SJCRH30 (cell line): ENCODE results near the gene HTR2A. TPM values are rescaled to one million over a fixed set of nuclear protein-coding genes. Genes with fewer than 3 reads are reported as not detected.
A peak's percentile ranks its signal among the peaks of the same experiment; 100 is the strongest.

ENCODE experiments used
- DNase-seq, 2 experiments: peaks; one replicate each; pipeline ENCODE4 v3.0.0-alpha.2; 2015 to 2020
- H3K27ac ChIP-seq: fragments of 250-450 bp; sonication (Bioruptor Pico); 2 replicates; pipeline ENCODE4 v1.5.1; 2020; ENCODE audit warnings: mild to moderate bottlenecking, moderate library complexity
- H3K27me3 ChIP-seq: fragments of 250-450 bp; sonication (Bioruptor Pico); 2 replicates; pipeline ENCODE4 v1.5.1; 2020; ENCODE audit warnings: mild to moderate bottlenecking, moderate library complexity
- H3K36me3 ChIP-seq: fragments of 250-450 bp; sonication (Bioruptor Pico); 2 replicates; pipeline ENCODE4 v1.5.1; 2020; ENCODE audit warnings: mild to moderate bottlenecking, moderate library complexity
- H3K4me1 ChIP-seq: fragments of 250-450 bp; sonication (Bioruptor Pico); 2 replicates; pipeline ENCODE4 v1.5.1; 2020; ENCODE audit warnings: mild to moderate bottlenecking, moderate library complexity
- H3K4me3 ChIP-seq: fragments of 250-450 bp; sonication (Bioruptor Pico); 2 replicates; pipeline ENCODE4 v1.5.1; 2020; ENCODE audit warnings: mild to moderate bottlenecking, moderate library complexity
- H3K9me3 ChIP-seq: fragments of 250-450 bp; sonication (Bioruptor Pico); replicated peaks from 2 replicates; pipeline ENCODE4 v1.5.1; 2020; ENCODE audit warnings: mild to moderate bottlenecking, moderate library complexity
- total RNA-seq: library from RNA; depleted of rRNA; stranded (reverse); fragments of >200 nt; shearing (Covaris generic); gene quantifications from 2 replicates; pipeline ENCODE4 v1.2.3, GENCODE V29; 2014

Gene HTR2A
- total RNA-seq, 1 experiment from 2014 or later: 0.02 TPM

DNA sequence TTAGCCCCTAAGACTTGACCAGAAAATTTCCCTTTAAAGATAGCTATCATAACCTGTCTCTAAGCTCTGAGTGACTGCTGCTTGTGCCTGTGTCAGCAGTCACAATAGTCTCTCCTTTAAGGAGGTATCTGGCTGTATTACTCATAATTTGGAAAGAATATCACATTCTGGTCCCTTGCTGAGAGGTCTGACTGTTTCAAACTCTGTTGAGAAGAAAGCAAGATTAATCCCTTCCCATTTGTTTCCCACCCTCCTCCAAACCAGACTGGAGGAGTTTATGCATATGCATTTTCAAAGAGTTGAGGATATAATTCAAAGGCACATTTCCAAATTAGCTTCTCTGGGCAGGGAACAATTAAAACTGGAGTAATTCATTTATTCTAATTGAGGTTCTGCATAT, 2.3 kb downstream of the HTR2A start:
- H3K4me3 ChIP-seq: no peak overlapping the region
- H3K27me3 ChIP-seq: no peaks in the 10 kb centered on the region
- no peaks in the 10 kb centered on the region for H3K36me3 ChIP-seq
- H3K4me1 ChIP-seq: 0 out of 2 replicates have a peak, but pooled peaks cover 2% of the 10 kb centered on the region
- DNase-seq: no peak
- no peaks in the 10 kb centered on the region for H3K9me3 ChIP-seq
- H3K27ac ChIP-seq: no peak overlapping the region

DNA sequence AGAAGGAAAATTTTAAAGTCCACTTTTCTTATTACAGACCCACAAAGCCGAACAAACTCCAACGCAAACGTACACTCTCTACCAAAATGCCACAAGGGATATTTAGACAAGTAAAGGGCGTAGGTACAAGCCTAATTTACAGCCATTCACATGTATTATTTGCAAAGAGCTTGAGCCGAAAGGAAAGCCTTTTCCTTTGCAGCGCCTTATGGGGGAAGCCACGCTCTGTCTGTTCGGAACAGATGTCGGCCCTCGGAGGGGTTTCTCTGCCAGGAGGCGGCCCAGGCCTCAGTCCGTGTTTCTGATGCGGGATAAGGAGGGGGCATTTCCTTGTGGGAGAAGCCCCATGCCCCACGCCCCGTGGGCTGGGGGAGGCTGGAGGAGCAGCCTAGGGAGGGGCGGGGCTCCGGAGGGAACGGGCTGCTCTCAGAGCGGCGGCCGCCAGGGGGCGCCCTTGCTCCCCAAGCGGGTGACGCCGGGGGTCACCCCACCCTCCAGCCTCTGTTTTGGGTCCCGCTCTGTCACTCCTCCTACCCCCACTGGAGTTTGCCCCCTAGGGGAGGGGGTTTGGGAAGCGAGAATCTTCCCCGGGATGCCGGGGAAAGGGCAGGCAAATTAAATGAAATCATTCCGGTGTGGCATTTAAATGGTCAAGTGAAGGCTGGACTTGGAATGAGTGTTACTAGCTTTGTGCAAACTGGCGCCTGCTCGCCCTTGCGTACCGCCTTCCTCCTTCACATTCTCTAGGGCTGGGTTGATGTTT, 2.9 kb downstream of the HTR2A start:
- H3K4me3 ChIP-seq: peak overlapping the region; percentile 50
- H3K27ac ChIP-seq: no peak overlapping the region
- H3K4me1 ChIP-seq: 0 out of 2 replicates have a peak, but pooled peaks cover 2% of the 10 kb centered on the region
- no peaks in the 10 kb centered on the region for H3K9me3 ChIP-seq
- peak; percentile 42 to 68 for DNase-seq
- H3K27me3 ChIP-seq: no peaks in the 10 kb centered on the region
- no peaks in the 10 kb centered on the region for H3K36me3 ChIP-seq

DNA sequence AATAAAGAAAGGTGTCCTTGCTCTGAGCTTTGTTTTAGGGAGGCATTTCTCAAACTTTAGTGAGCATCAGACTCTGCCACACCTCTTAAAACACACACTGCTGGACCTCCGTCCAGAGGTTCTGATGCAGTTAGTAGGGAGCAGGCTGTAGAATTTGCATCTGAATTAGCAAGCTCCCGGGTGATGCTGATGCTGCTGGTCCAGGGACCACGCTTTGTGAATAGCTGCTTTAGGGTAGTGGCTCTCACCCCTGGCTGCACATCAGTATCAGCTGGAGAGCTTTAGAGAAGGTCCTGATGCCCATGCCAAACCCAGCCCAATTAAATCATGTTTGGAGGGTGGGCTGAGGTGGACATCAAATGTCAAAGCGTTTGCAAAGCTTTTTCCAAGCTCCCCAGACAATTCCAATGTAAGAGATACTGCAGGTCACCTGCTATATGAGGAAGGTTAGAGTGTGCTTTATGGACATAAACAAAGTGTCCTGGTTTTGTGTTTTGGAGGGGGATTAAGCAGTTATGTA, 3.6 kb downstream of the HTR2A start:
- Histone ChIP-seq H3K27ac (no peak overlapping the region), H3K4me1 (0 out of 2 replicates have a peak, but pooled peaks cover 2% of the 10 kb centered on the region), H3K27me3 (no peaks in the 10 kb centered on the region), H3K9me3 (no peaks in the 10 kb centered on the region), H3K36me3 (no peaks in the 10 kb centered on the region), H3K4me3 (no peak overlapping the region)
- no peak for DNase-seq

DNA sequence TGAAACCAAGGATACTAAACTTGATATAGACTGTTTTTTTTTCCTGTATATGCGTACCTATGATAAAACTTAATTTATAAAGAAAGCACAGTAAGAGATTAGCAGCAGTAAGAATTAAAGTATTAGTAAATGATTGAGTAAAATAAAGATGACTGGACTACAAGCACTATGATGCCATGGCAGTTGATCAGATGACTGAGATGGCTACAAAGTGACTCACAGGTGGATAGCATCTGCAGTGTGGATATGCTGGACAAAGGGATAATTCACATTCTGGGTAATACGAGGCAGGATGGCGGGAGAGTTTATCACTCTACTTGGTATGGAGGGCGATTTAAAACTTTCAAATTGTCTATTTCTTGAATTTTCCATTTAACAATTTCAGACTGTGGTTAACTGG, 11.8 kb downstream of the HTR2A start:
- no peaks in the 10 kb centered on the region for H3K27me3 ChIP-seq
- DNase-seq: no peak
- H3K9me3 ChIP-seq: no peaks in the 10 kb centered on the region
- no peaks in the 10 kb centered on the region for H3K4me1 ChIP-seq
- H3K4me3 ChIP-seq: no peak overlapping the region
- H3K27ac ChIP-seq: no peak overlapping the region
- no peaks in the 10 kb centered on the region for H3K36me3 ChIP-seq

DNA sequence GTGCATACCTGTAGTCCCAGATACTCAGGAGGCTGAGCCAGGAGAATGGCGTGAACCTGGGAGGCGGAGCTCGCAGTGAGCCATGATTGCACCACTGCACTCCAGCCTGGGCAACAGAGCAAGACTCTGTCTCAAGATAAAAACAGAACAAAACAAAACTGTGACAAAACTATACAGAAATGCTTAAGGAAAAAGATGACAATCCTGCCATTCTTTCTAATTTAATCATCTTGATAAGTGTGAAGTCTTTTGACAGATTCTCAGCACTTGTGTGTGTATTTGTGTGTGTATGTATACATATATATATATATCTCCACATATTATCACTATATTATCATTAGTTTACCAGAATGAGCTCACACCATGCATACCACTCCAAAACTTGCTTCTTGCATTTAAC, 12.3 kb downstream of the HTR2A start:
- H3K4me1 ChIP-seq: no peaks in the 10 kb centered on the region

DNA sequence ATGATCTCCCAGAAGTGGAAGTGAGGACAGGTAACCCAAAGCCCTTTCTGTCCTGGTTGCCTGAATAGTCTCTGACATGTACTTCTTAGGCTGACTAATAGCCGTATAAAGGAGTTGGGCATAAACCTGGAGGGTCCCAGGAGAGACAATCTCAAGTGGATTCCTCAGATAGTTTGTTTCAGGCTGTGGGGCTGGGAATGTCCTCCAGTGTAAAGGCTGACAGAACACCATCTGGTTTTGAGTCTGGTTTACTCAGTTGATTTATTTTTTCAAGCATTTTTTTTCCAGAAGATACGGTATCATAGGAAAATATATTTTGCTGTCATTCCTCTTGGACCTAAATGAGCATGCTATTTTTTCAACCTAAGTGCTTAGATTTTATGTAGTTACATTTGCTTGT, 15.2 kb downstream of the HTR2A start:
- Histone ChIP-seq H3K9me3 (no peaks in the 10 kb centered on the region), H3K4me1 (no peaks in the 10 kb centered on the region), H3K27ac (no peak overlapping the region), H3K27me3 (no peaks in the 10 kb centered on the region), H3K4me3 (no peak overlapping the region), H3K36me3 (no peaks in the 10 kb centered on the region)
- no peak for DNase-seq

More for the DNA sequence above, 12.3 kb downstream of the HTR2A start:
- Histone ChIP-seq H3K36me3 (no peaks in the 10 kb centered on the region), H3K4me3 (no peak overlapping the region), H3K27ac (no peak overlapping the region), H3K9me3 (no peaks in the 10 kb centered on the region), H3K27me3 (no peaks in the 10 kb centered on the region)
- no peak for DNase-seq

DNA sequence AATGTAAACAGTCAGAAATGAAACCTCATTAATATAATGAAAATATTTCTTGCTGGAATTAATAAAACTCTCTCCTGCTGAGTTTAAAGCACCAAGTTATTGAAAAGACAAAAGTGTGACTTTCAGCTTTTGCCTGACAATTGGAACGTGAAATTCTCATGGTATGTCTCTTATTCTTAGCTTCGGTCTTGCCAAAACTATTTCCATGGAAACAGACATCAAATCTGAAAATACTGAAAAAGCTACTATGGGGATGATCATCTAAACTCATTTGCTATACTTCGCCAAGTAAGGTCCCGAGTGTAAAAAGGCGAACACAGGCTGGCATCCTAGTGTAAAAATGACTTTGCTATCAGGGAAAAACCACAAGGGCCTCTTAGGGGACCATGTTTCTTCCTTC, 22.8 kb downstream of the HTR2A start:
- H3K27ac ChIP-seq: no peak overlapping the region
- H3K4me3 ChIP-seq: no peak overlapping the region
- no peaks in the 10 kb centered on the region for H3K36me3 ChIP-seq
- H3K27me3 ChIP-seq: no peaks in the 10 kb centered on the region
- H3K4me1 ChIP-seq: no peaks in the 10 kb centered on the region
- H3K9me3 ChIP-seq: no peaks in the 10 kb centered on the region
- DNase-seq: no peak

DNA sequence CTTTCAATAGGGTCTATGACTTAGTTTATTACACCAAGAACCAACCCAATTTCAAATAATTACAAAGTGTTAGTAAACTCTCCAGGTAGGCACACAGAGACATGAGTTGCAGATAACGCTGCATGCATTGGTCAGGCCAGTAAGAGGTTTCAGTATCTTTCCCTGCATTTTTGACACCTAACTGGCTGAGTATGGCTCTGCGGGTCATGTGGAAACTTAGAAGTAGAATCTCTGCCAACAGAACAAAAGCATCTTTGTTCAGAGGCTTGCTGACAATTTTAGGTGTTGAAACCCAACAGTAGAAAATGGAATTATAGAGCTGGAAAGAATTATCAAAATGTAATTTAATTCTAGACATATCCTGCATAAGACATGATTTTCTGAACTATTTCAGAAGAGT, 25.3 kb downstream of the HTR2A start:
- Histone ChIP-seq H3K4me1 (no peaks in the 10 kb centered on the region), H3K36me3 (no peaks in the 10 kb centered on the region), H3K27ac (no peak overlapping the region), H3K9me3 (no peaks in the 10 kb centered on the region), H3K27me3 (no peaks in the 10 kb centered on the region), H3K4me3 (no peak overlapping the region)
- no peak for DNase-seq

DNA sequence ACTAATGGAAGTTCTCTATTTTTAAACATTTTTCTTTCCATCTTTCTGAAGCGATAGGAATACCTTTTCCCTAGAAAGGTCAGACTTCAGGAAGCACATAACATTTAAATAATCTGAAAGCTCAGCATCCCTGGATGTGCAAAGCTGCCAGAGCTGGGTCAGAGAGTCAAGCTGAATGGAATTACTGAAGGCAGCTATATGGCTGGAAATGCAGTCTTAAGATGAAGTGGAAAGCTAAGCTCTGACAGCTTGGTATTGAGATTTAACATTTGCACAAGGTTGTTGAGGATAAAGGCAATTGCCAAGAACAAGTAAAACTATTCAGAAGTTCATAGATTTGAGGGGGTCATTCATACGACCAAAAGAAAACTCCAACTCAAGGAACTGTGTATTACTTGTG, 28.8 kb downstream of the HTR2A start:
- H3K4me1 ChIP-seq: peaks cover 4% of the 10 kb centered on the region; the same call in 1 of the 2 replicates
- H3K27me3 ChIP-seq: no peaks in the 10 kb centered on the region
- no peaks in the 10 kb centered on the region for H3K36me3 ChIP-seq
- DNase-seq: no peak
- H3K4me3 ChIP-seq: no peak overlapping the region
- H3K9me3 ChIP-seq: no peaks in the 10 kb centered on the region
- no peak overlapping the region for H3K27ac ChIP-seq

DNA sequence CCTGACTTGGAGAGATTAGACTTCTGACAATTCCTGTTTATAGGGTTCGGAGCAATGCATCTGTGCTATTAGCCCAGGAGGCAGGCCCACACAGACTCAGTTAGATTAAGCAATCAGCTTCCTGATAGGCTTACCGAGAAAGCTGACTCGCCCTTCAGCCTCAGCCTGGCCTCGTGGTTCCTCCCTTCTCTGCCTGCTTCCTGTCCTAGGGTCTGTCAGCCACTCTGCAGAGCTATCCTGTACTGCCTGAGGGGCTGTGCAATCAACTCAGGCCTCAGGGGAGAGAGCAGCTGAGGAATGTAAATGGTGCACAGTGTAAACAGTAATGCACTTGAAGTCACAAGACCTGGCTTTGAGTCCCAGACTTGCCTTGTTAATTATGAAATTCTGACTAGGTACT, 30.7 kb downstream of the HTR2A start:
- Histone ChIP-seq H3K27me3 (no peaks in the 10 kb centered on the region), H3K4me3 (peak overlapping the region; percentile 7; the same call in 1 of the 2 replicates), H3K27ac (no peak overlapping the region), H3K36me3 (no peaks in the 10 kb centered on the region), H3K4me1 (peaks cover 4% of the 10 kb centered on the region; the same call in 1 of the 2 replicates), H3K9me3 (no peaks in the 10 kb centered on the region)
- peak; percentile 82 to 88 for DNase-seq

DNA sequence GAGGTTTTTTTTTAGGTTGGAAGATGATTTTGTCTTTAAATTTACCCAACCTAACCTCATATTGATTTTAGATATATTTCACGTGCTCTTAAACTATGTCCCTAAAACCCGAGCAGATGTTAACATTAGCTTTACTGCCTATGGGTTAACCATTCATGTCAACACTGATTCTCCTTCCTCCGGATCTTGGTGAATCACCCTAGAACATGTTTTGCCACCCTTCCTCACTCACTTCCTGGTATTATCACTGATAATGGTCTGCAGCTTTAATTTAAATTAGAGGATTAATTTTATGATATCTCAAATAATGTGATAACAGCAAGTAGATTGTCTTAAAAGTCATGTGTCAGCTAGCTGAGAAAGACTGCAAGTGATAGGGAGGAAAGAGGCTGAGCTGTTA, 31.9 kb downstream of the HTR2A start:
- Histone ChIP-seq H3K9me3 (no peaks in the 10 kb centered on the region), H3K27ac (no peak overlapping the region), H3K27me3 (no peaks in the 10 kb centered on the region), H3K4me1 (peaks cover 4% of the 10 kb centered on the region; the same call in 1 of the 2 replicates), H3K36me3 (no peaks in the 10 kb centered on the region), H3K4me3 (no peak overlapping the region)
- DNase-seq: no peak

DNA sequence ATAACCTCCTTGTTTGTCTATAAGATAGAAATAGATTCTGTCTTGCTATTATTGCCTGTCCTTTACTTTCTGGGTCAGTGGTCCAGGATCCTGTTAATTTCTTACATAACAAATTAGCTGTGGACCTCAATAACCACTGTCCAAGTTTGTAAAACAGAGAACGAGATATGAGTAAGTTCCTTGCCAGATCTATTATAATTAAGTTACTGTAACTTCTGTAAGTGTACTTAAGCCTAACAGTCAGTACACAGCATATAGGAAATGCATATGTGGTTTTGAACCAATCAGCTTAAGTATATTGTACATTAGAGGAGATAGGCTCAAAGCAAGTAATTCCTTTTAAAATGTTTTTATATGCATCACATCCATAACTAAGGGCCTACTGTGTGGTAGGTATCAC, 34.9 kb downstream of the HTR2A start:
- Histone ChIP-seq H3K36me3 (no peaks in the 10 kb centered on the region), H3K27ac (no peak overlapping the region), H3K9me3 (no peaks in the 10 kb centered on the region), H3K4me1 (peaks cover 4% of the 10 kb centered on the region; the same call in 1 of the 2 replicates), H3K4me3 (no peak overlapping the region), H3K27me3 (no peaks in the 10 kb centered on the region)
- DNase-seq: no peak

DNA sequence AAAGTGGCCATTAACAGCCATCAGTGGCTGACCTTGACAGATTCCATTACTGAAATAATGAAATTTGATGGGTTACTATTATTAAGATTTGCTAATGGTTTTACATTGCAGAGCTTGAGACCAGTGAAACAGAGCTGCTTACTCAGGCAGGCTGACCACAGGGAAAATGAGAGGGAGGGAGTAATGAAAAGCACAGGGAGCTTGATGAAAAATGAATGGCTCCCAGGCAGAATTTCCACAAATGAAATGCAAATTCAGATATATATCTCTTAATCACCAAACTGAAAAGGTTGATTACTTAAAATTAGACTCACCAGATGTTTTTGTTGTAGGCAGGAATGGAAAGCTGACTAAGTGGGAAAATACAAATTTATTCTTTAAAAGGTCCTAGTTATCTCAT, 36.1 kb downstream of the HTR2A start:
- Histone ChIP-seq H3K9me3 (no peaks in the 10 kb centered on the region), H3K27me3 (no peaks in the 10 kb centered on the region), H3K4me3 (no peak overlapping the region), H3K27ac (no peak overlapping the region), H3K36me3 (no peaks in the 10 kb centered on the region), H3K4me1 (peaks cover 4% of the 10 kb centered on the region; the same call in 1 of the 2 replicates)
- no peak for DNase-seq

DNA sequence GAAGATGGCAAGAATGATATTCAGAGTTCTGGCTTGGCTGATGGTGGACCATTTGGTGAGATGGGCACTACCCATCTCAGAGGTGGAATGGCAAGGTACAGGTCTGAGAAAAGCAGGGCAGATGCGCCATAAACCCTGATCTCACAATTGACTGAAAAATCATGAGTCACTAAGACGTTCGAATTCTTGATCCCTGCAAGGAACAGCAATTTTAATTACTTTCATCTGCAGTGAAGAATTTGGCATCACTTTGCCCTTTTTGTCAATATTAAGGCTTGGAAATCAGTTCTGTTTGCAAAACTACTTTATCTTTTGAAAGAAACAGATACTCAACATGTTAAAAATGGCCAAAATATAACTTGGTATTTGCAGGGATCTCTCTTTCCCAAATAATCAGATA, 38.1 kb downstream of the HTR2A start:
- no peaks in the 10 kb centered on the region for H3K27me3 ChIP-seq
- no peaks in the 10 kb centered on the region for H3K36me3 ChIP-seq
- H3K4me3 ChIP-seq: no peak overlapping the region
- no peak overlapping the region for H3K27ac ChIP-seq
- DNase-seq: no peak
- no peaks in the 10 kb centered on the region for H3K4me1 ChIP-seq
- no peaks in the 10 kb centered on the region for H3K9me3 ChIP-seq

DNA sequence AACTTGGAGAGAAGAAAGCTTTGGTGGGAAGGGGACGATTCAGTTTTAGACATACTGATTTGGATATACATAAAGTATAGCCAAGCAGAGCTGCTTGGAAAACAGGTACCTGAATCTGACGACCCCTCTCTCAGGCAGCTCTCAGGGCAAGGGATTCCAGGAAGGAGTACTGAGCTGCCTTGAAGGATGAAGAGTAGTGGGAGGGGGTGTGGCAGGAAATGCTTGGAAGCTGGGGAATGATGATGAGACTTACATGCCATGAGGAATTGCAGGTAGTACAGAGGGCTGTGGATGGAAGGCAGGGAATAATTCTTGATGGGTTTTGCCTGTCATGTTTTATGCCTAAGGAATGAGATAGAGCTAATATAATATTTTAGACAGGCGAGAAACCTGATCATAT, 38.7 kb downstream of the HTR2A start:
- H3K36me3 ChIP-seq: no peaks in the 10 kb centered on the region
- DNase-seq: no peak
- no peaks in the 10 kb centered on the region for H3K4me1 ChIP-seq
- no peaks in the 10 kb centered on the region for H3K27me3 ChIP-seq
- H3K27ac ChIP-seq: no peak overlapping the region
- H3K9me3 ChIP-seq: no peaks in the 10 kb centered on the region
- no peak overlapping the region for H3K4me3 ChIP-seq

DNA sequence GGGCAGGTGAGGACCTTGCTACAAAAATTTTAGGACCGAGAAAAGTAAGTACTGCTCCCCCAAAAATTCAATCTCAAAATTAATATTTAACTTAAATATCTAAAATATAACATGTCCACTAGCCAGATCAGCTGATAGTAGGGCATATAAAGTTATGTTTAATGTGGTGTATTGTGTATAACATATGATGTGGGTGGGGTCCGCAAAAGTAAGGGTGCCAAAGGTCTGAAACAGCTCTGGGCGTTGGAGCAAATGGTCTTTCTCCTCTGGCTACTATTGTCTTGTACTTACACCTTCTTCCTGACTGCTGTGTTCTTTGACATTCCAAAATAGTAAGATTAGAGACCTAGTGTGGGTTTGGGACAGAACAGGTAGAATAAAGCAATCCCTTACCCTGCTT, 41.2 kb downstream of the HTR2A start:
- Histone ChIP-seq H3K4me1 (no peaks in the 10 kb centered on the region), H3K9me3 (no peaks in the 10 kb centered on the region), H3K27me3 (no peaks in the 10 kb centered on the region), H3K4me3 (no peak overlapping the region), H3K36me3 (no peaks in the 10 kb centered on the region), H3K27ac (no peak overlapping the region)
- DNase-seq: no peak
